Anterior cingulate cortex (tissue), 58 donors: ENCODE results near the gene PYGB.
A peak's percentile ranks its signal among the peaks of the same experiment; 100 is the strongest.

Experiments
- DNase-seq, 58 donors: peaks; one replicate each; lab custom pipeline; 2025; lab: John Stamatoyannopoulos, UW

Gene PYGB

GRCh38 chr20:25290646-25291431, 43.0 kb downstream of the PYGB start:
- DNase-seq, result no peak

GRCh38 chr20:25291432-25292133, 43.7 kb downstream of the PYGB start:
- DNase-seq, result no peak

- DNase-seq, result no peak
These were observed 44.4 kb downstream of the PYGB start for GRCh38 chr20:25292176-25292891.

- DNase-seq, result no peak
These were observed 45.6 kb downstream of the PYGB start for GRCh38 chr20:25293507-25293906.

- no peak for DNase-seq
These were observed 46.1 kb downstream of the PYGB start for GRCh38 chr20:25293910-25294458.

GRCh38 chr20:25294459-25295385, 46.8 kb downstream of the PYGB start:
- peak in 51 of 58 donors; percentile 9 to 77 (median 41) for DNase-seq

- DNase-seq, result no peak
These were observed 47.7 kb downstream of the PYGB start for GRCh38 chr20:25295386-25296093.

- DNase-seq, result peak in 40 of 58 donors; percentile 25 to 75 (median 47)
These were observed 48.5 kb downstream of the PYGB start for GRCh38 chr20:25296094-25297093.

- no peak for DNase-seq
These were observed 49.4 kb downstream of the PYGB start for GRCh38 chr20:25297141-25297905.

- no peak for DNase-seq
These were observed 51.9 kb downstream of the PYGB start for GRCh38 chr20:25299806-25300205.

- DNase-seq, result no peak
These were observed 52.7 kb downstream of the PYGB start for GRCh38 chr20:25300496-25301170.

- no peak for DNase-seq
These were observed 53.6 kb downstream of the PYGB start for GRCh38 chr20:25301357-25301920.

- DNase-seq, result no peak
These were observed 54.7 kb downstream of the PYGB start for GRCh38 chr20:25302596-25302995.

- no peak for DNase-seq
These were observed 55.6 kb downstream of the PYGB start for GRCh38 chr20:25303292-25304024.

- DNase-seq, result no peak
These were observed 56.2 kb downstream of the PYGB start for GRCh38 chr20:25304025-25304549.
